Neural cell (in vitro differentiated cells): ENCODE data around the gene SMAP1. TPM values are rescaled to one million over a fixed set of nuclear protein-coding genes. Genes with fewer than 3 reads are reported as not detected.

Experiments
- H2AFZ ChIP-seq: fragments of 200-600, 300-800 bp; sonication (generic), shearing (Covaris generic); 2 replicates; pipeline ENCODE4 v1.6.0; 2014; ENCODE audit warnings: low read depth, mild to moderate bottlenecking, antibody characterized with exemption, low read length, moderate library complexity
- H3F3A ChIP-seq: fragments of 200-600 bp; shearing (Covaris generic); 2 replicates; pipeline ENCODE4 v1.6.1; 2016; ENCODE audit warnings: mild to moderate bottlenecking, moderate library complexity, mixed read lengths, antibody characterized with exemption, low read length; ENCODE audit not compliant: insufficient read depth, poor library complexity, severe bottlenecking
- H3K27ac ChIP-seq: fragments of 200-600, 300-800 bp; sonication (generic), shearing (Covaris generic); 2 replicates; pipeline ENCODE4 v1.5.1; 2014; ENCODE audit warnings: mild to moderate bottlenecking, low read length, moderate library complexity
- H3K27me3 ChIP-seq: fragments of 300-800, 200-600 bp; sonication (generic), shearing (Covaris generic); 2 replicates; pipeline ENCODE4 v1.6.0; 2014; ENCODE audit warnings: mild to moderate bottlenecking, low read depth, low read length, moderate library complexity; ENCODE audit not compliant: insufficient read depth
- H3K36me3 ChIP-seq: fragments of 300-800, 200-600 bp; sonication (generic), shearing (Covaris generic); 2 replicates; pipeline ENCODE4 v1.5.1; 2014; ENCODE audit warnings: mild to moderate bottlenecking, antibody characterized with exemption, low read length, moderate library complexity; ENCODE audit not compliant: insufficient read depth
- H3K4me2 ChIP-seq: fragments of 300-800, 200-600 bp; sonication (generic), shearing (Covaris generic); 2 replicates; pipeline ENCODE4 v1.6.0; 2014; ENCODE audit warnings: mild to moderate bottlenecking, low read length
- H3K4me3 ChIP-seq: fragments of 300-800, 200-600 bp; sonication (generic), shearing (Covaris generic); 2 replicates; pipeline ENCODE4 v1.5.1; 2014; ENCODE audit warnings: mild to moderate bottlenecking, low read length, moderate library complexity
- H3K79me2 ChIP-seq: fragments of 200-600 bp; shearing (Covaris generic); replicated peaks from 2 replicates; pipeline ENCODE4 v1.6.0; 2014; ENCODE audit warnings: mild to moderate bottlenecking, low read length, moderate library complexity; ENCODE audit not compliant: insufficient read depth
- H3K9ac ChIP-seq: fragments of 300-800, 200-600 bp; sonication (generic), shearing (Covaris generic); 2 replicates; pipeline ENCODE4 v1.6.1; 2016; ENCODE audit warnings: mild to moderate bottlenecking, low read length, mixed read lengths
- H3K9me2 ChIP-seq: fragments of 200-600 bp; shearing (Covaris generic); 2 replicates; pipeline ENCODE4 v1.6.1; 2016; ENCODE audit warnings: mild to moderate bottlenecking, low read length, mixed read lengths; ENCODE audit not compliant: insufficient read depth
- H3K9me3 ChIP-seq: fragments of 200-600, 300-800 bp; sonication (generic), shearing (Covaris generic); 2 replicates; pipeline ENCODE4 v1.6.1; 2016; ENCODE audit warnings: mild to moderate bottlenecking, mixed run types, low read length, moderate library complexity, mixed read lengths
- H4K20me1 ChIP-seq: fragments of 200-600 bp; shearing (Covaris generic); 2 replicates; pipeline ENCODE4 v1.6.1; 2016; ENCODE audit warnings: mild to moderate bottlenecking, mixed run types; ENCODE audit not compliant: insufficient read depth
- EP300 ChIP-seq: fragments of 450-650 bp; conservative IDR thresholded peaks from 2 replicates; pipeline ENCODE4 v1.6.1; 2014; ENCODE audit warnings: antibody characterized with exemption, mild to moderate bottlenecking, moderate library complexity; ENCODE audit not compliant: poor library complexity, severe bottlenecking
- EZH2 ChIP-seq: fragments of 200-600, 300-800 bp; shearing (Covaris generic), sonication (generic); IDR thresholded peaks from 2 replicates; pipeline ENCODE4 v1.6.1; 2014; ENCODE audit warnings: antibody characterized with exemption, low read length, borderline replicate concordance, mild to moderate bottlenecking; ENCODE audit not compliant: insufficient read depth, poor library complexity, severe bottlenecking
- MXI1 ChIP-seq: fragments of 450-650 bp; conservative IDR thresholded peaks from 2 replicates; pipeline ENCODE4 v1.6.1; 2014; ENCODE audit warnings: antibody characterized with exemption, mild to moderate bottlenecking; ENCODE audit not compliant: poor library complexity, severe bottlenecking
- POLR2AphosphoS5 ChIP-seq: IDR thresholded peaks from 2 replicates; pipeline ENCODE4 v1.6.1; 2012
- RAD21 ChIP-seq: fragments of 450-650 bp; conservative IDR thresholded peaks from 2 replicates; pipeline ENCODE4 v1.6.1; 2014; ENCODE audit warnings: antibody characterized with exemption, mild to moderate bottlenecking, moderate library complexity
- SMC3 ChIP-seq: fragments of 450-650 bp; conservative IDR thresholded peaks from 2 replicates; pipeline ENCODE4 v1.6.1; 2014; ENCODE audit warnings: antibody characterized with exemption, mild to moderate bottlenecking, moderate library complexity; ENCODE audit not compliant: poor library complexity
- TAF1 ChIP-seq: IDR thresholded peaks from 2 replicates; pipeline ENCODE4 v1.6.1; 2012; ENCODE audit warnings: low read depth
- polyA plus RNA-seq: library from polyadenylated mRNA; depleted of rRNA; stranded (reverse); fragments of >200 nt; gene quantifications from 2 replicates; pipeline ENCODE4 v1.2.3, GENCODE V29; 2014
- TF ChIP-seq, protein P1 (sequence below): fragments of 450-650 bp; IDR thresholded peaks from 2 replicates; pipeline ENCODE4 v1.5.1; 2014; ENCODE audit warnings: antibody characterized with exemption, mild to moderate bottlenecking, moderate library complexity; ENCODE audit not compliant: poor library complexity, severe bottlenecking
- TF ChIP-seq, protein P2 (sequence below): IDR thresholded peaks from 2 replicates; pipeline ENCODE4 v1.6.1; 2012; ENCODE audit warnings: borderline replicate concordance

Gene SMAP1
- polyA plus RNA-seq, 1 donor from 2014 or later: 43.7 TPM

DNA sequence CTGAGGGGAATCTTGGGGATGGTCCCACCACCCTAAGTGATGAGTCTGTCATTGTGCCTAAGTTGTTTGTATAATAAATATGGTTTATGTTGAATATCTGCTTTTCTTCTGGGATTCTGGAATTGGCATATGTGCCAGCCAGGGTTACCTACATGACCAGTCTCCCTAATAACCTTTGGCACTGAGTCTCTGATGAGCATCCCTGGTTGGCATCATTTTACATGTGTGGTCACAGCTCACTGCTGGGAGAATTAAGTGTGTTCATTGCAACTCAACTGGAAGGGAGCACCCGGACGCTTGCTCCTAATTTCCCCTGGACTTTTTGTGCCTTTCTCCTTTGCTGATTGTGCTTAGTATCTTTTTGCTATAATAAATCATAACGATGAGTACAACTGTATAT is 8.1 kb downstream of the SMAP1 start:
- Histone ChIP-seq H3K9ac (no peak overlapping the region), H3K9me2 (no peaks in the 10 kb centered on the region), H3K36me3 (no peaks in the 10 kb centered on the region), H2AFZ (no peak overlapping the region), H3K9me3 (no peaks in the 10 kb centered on the region), H3K27ac (no peak overlapping the region), H3F3A (no peaks in the 10 kb centered on the region), H3K4me3 (no peak overlapping the region), H3K4me2 (no peak overlapping the region), H4K20me1 (no peaks in the 10 kb centered on the region), H3K79me2 (peaks cover 25% of the 10 kb centered on the region), H3K27me3 (no peaks in the 10 kb centered on the region)
- TF ChIP-seq, protein P1, sequence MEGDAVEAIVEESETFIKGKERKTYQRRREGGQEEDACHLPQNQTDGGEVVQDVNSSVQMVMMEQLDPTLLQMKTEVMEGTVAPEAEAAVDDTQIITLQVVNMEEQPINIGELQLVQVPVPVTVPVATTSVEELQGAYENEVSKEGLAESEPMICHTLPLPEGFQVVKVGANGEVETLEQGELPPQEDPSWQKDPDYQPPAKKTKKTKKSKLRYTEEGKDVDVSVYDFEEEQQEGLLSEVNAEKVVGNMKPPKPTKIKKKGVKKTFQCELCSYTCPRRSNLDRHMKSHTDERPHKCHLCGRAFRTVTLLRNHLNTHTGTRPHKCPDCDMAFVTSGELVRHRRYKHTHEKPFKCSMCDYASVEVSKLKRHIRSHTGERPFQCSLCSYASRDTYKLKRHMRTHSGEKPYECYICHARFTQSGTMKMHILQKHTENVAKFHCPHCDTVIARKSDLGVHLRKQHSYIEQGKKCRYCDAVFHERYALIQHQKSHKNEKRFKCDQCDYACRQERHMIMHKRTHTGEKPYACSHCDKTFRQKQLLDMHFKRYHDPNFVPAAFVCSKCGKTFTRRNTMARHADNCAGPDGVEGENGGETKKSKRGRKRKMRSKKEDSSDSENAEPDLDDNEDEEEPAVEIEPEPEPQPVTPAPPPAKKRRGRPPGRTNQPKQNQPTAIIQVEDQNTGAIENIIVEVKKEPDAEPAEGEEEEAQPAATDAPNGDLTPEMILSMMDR: no peak
- TF ChIP-seq POLR2AphosphoS5 (no peak), TAF1 (no peak), EP300 (no peak), MXI1 (no peak), SMC3 (no peak)
- TF ChIP-seq, protein P2, sequence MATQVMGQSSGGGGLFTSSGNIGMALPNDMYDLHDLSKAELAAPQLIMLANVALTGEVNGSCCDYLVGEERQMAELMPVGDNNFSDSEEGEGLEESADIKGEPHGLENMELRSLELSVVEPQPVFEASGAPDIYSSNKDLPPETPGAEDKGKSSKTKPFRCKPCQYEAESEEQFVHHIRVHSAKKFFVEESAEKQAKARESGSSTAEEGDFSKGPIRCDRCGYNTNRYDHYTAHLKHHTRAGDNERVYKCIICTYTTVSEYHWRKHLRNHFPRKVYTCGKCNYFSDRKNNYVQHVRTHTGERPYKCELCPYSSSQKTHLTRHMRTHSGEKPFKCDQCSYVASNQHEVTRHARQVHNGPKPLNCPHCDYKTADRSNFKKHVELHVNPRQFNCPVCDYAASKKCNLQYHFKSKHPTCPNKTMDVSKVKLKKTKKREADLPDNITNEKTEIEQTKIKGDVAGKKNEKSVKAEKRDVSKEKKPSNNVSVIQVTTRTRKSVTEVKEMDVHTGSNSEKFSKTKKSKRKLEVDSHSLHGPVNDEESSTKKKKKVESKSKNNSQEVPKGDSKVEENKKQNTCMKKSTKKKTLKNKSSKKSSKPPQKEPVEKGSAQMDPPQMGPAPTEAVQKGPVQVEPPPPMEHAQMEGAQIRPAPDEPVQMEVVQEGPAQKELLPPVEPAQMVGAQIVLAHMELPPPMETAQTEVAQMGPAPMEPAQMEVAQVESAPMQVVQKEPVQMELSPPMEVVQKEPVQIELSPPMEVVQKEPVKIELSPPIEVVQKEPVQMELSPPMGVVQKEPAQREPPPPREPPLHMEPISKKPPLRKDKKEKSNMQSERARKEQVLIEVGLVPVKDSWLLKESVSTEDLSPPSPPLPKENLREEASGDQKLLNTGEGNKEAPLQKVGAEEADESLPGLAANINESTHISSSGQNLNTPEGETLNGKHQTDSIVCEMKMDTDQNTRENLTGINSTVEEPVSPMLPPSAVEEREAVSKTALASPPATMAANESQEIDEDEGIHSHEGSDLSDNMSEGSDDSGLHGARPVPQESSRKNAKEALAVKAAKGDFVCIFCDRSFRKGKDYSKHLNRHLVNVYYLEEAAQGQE: no peak

- Histone ChIP-seq H3K9me2 (no peaks in the 10 kb centered on the region), H3K9ac (no peak overlapping the region), H3K4me3 (no peak overlapping the region), H3F3A (no peaks in the 10 kb centered on the region), H2AFZ (no peak overlapping the region), H3K4me2 (no peak overlapping the region), H3K27me3 (no peaks in the 10 kb centered on the region), H3K79me2 (peaks cover 20% of the 10 kb centered on the region), H3K27ac (no peak overlapping the region), H3K36me3 (no peaks in the 10 kb centered on the region), H4K20me1 (no peaks in the 10 kb centered on the region), H3K9me3 (no peaks in the 10 kb centered on the region)
- TF ChIP-seq, protein P1: no peak
- TF ChIP-seq POLR2AphosphoS5 (no peak), SMC3 (no peak), MXI1 (no peak), EZH2 (no peak), RAD21 (no peak), EP300 (no peak), TAF1 (no peak)
- TF ChIP-seq, protein P2: no peak
Measured at GRCh38 chr6:70676821-70677220, 9.1 kb downstream of the SMAP1 start.
